ENCODE data around the gene GNPDA1. TPM values are rescaled to one million over a fixed set of nuclear protein-coding genes. Genes with fewer than 3 reads are reported as not detected.
"Not testable (repeated sequence)": the region's sequence is repeated elsewhere in the genome, so short reads cannot be mapped to it uniquely, and the experiment has no call there.

Gene GNPDA1
- total RNA-seq, 3 donors from 2014 or later = 32.6 to 46.4 (median 38.3) TPM

DNA sequence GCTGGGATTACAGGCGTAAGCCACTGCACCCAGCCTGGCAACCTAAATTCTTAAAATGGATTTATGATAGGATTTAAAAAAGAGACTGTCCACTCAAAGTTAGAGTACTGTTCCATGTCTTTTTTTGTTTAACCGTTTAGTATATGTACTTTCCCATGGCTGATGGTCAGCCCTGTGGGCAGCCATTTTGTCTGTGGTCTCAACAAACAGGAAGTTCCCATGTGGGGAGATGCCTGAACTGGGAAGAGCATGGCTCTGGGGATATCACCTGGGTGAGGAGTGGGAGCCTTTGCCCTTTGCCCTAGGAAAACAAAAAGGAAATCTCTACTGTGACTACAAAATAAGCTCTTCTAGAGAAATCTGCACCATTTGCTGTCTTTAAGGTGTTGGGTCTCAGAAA lies 27.5 kb upstream of the GNPDA1 start:
- H3K36me3 ChIP-seq = no peaks in the 10 kb centered on the region
- H3K4me1 ChIP-seq = no peaks in the 10 kb centered on the region
- DNase-seq (ENCODE audit: low spot score in 2 of 2) = no peak
- intact Hi-C loops (cut with DNase I; ENCODE audit: low total_unique reads) = no loop called here
- TF ChIP-seq POLR2A (IDR thresholded peaks at IDR 0.05) = no peak
- TF ChIP-seq POLR2AphosphoS5 (IDR thresholded peaks at IDR 0.05) = no peak
- TF ChIP-seq, protein P1, sequence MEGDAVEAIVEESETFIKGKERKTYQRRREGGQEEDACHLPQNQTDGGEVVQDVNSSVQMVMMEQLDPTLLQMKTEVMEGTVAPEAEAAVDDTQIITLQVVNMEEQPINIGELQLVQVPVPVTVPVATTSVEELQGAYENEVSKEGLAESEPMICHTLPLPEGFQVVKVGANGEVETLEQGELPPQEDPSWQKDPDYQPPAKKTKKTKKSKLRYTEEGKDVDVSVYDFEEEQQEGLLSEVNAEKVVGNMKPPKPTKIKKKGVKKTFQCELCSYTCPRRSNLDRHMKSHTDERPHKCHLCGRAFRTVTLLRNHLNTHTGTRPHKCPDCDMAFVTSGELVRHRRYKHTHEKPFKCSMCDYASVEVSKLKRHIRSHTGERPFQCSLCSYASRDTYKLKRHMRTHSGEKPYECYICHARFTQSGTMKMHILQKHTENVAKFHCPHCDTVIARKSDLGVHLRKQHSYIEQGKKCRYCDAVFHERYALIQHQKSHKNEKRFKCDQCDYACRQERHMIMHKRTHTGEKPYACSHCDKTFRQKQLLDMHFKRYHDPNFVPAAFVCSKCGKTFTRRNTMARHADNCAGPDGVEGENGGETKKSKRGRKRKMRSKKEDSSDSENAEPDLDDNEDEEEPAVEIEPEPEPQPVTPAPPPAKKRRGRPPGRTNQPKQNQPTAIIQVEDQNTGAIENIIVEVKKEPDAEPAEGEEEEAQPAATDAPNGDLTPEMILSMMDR (IDR thresholded peaks at IDR 0.05) = no peak
- no peak overlapping the region for H3K4me3 ChIP-seq
- H3K9me3 ChIP-seq = no peaks in the 10 kb centered on the region
- no peaks in the 10 kb centered on the region for H3K27me3 ChIP-seq
- H3K27ac ChIP-seq = no peak overlapping the region

GRCh38 chr5:142038735-142039134 lies 25.9 kb upstream of the GNPDA1 start:
- Histone ChIP-seq H3K9me3 (no peaks in the 10 kb centered on the region), H3K4me1 (no peaks in the 10 kb centered on the region), H3K27me3 (no peaks in the 10 kb centered on the region), H3K36me3 (no peaks in the 10 kb centered on the region), H3K4me3 (no peak overlapping the region), H3K27ac (no peak overlapping the region)
- TF ChIP-seq POLR2A (IDR thresholded peaks at IDR 0.05) = no peak
- TF ChIP-seq, protein P1 (IDR thresholded peaks at IDR 0.05) = no peak
- TF ChIP-seq POLR2AphosphoS5 (IDR thresholded peaks at IDR 0.05) = no peak
- intact Hi-C loops (cut with DNase I; ENCODE audit: low total_unique reads) = no loop called here
- DNase-seq (ENCODE audit: low spot score in 2 of 2) = no peak

DNA sequence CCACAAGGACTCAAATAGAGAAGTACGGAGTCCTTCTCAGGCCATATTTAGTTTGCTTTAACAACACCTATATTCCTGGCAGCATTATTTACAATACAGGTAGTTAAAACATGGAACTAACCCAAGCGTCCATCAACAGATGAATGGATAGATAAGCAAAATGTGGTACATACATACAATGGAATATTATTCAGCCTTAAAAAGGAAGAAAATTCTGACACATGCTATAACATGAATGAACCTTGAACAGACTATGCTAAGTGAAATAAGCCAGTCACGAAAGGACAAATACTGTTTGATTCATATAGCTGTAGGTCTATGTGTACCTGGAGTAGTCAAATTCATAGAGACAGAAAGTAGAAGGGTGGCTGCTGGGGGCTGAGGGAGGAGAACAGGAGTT lies 24.8 kb upstream of the GNPDA1 start:
- intact Hi-C loops (cut with DNase I; ENCODE audit: low total_unique reads); H3K9me3 ChIP-seq; DNase-seq (ENCODE audit: low spot score in 2 of 2); H3K27me3 ChIP-seq; H3K4me3 ChIP-seq; H3K36me3 ChIP-seq; H3K4me1 ChIP-seq; H3K27ac ChIP-seq: not testable (repeated sequence)

GRCh38 chr5:142036918-142037317 lies 24.1 kb upstream of the GNPDA1 start:
- H3K36me3 ChIP-seq = no peaks in the 10 kb centered on the region
- TF ChIP-seq POLR2A (IDR thresholded peaks at IDR 0.05) = no peak
- TF ChIP-seq, protein P1 (IDR thresholded peaks at IDR 0.05) = no peak
- no peak for TF ChIP-seq POLR2AphosphoS5 (IDR thresholded peaks at IDR 0.05)
- H3K9me3 ChIP-seq = no peaks in the 10 kb centered on the region
- H3K4me1 ChIP-seq = no peaks in the 10 kb centered on the region
- H3K27ac ChIP-seq = no peak overlapping the region
- no peaks in the 10 kb centered on the region for H3K27me3 ChIP-seq
- intact Hi-C loops (cut with DNase I; ENCODE audit: low total_unique reads) = no loop called here
- H3K4me3 ChIP-seq = no peak overlapping the region
- DNase-seq (ENCODE audit: low spot score in 2 of 2) = no peak

- H3K9me3 ChIP-seq = no peaks in the 10 kb centered on the region
- H3K27ac ChIP-seq = no peak overlapping the region
- TF ChIP-seq POLR2A (IDR thresholded peaks at IDR 0.05) (no peak), POLR2AphosphoS5 (IDR thresholded peaks at IDR 0.05) (no peak)
- TF ChIP-seq, protein P1 (IDR thresholded peaks at IDR 0.05) = no peak
- intact Hi-C loops (cut with DNase I; ENCODE audit: low total_unique reads) = no loop called here
- DNase-seq (ENCODE audit: low spot score in 2 of 2) = no peak
- H3K4me1 ChIP-seq = no peaks in the 10 kb centered on the region
- no peak overlapping the region for H3K4me3 ChIP-seq
- H3K36me3 ChIP-seq = no peaks in the 10 kb centered on the region
- no peaks in the 10 kb centered on the region for H3K27me3 ChIP-seq
Measured at GRCh38 chr5:142034994-142035393, 22.2 kb upstream of the GNPDA1 start.

DNA sequence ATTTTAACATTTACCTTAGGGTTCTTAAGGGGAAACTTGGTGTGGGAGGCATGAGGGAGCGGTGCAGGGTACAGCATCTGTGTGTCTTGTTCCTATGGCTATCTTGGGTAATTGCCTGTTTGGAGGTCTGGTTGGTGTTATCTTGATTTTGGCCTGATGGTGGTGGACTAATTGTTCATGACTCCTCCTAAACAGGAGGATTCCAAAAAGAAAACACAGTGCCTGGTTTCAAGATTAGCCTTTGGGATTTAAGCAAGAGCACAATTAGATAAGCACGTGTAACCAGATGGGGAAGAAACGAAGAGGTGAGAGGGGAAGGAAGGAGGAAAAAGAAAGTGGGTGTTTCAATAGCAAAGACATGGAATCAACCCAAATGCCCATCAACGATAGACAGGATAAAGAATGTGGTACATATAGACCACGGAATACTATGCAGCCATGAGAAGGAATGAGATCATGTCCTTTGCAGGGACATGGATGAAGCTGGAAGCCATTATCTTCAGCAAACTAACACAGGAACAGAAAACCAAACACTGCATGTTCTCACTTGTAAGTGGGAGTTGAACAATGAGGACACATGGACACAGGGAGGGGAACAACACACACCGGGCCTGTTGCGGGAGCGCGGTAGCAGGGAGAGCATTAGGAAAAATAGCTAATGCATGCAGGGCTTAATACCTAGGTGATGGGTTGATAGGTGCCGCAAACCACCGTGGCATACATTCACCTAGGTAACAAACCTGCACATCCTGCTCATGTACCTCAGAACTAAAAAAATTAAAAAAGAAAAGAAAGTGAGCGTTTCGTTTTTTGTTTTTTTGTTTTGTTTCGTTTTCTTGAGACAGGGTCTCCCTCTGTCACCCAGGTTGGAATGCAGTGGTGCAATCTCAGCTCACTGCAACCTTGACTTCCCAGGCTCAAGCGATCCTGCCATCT lies 21.1 kb upstream of the GNPDA1 start:
- intact Hi-C loops (cut with DNase I; ENCODE audit: low total_unique reads); H3K27me3 ChIP-seq: not testable (repeated sequence)

More for the DNA sequence above, 21.1 kb upstream of the GNPDA1 start:
- not testable (repeated sequence) for DNase-seq (ENCODE audit: low spot score in 2 of 2); H3K4me1 ChIP-seq; H3K9me3 ChIP-seq; H3K27ac ChIP-seq; H3K4me3 ChIP-seq; H3K36me3 ChIP-seq
